Measurements from ENCODE around the gene ABR.
"Not testable (repeated sequence)": the region's sequence is repeated elsewhere in the genome, so short reads cannot be mapped to it uniquely, and the experiment has no call there.

The ABR gene

GRCh38 chr17:1201132-1201702, 21.4 kb upstream of the ABR start:
- no peak for DNase-seq

GRCh38 chr17:1199271-1199743, 19.5 kb upstream of the ABR start:
- DNase-seq: not testable (repeated sequence)

DNA sequence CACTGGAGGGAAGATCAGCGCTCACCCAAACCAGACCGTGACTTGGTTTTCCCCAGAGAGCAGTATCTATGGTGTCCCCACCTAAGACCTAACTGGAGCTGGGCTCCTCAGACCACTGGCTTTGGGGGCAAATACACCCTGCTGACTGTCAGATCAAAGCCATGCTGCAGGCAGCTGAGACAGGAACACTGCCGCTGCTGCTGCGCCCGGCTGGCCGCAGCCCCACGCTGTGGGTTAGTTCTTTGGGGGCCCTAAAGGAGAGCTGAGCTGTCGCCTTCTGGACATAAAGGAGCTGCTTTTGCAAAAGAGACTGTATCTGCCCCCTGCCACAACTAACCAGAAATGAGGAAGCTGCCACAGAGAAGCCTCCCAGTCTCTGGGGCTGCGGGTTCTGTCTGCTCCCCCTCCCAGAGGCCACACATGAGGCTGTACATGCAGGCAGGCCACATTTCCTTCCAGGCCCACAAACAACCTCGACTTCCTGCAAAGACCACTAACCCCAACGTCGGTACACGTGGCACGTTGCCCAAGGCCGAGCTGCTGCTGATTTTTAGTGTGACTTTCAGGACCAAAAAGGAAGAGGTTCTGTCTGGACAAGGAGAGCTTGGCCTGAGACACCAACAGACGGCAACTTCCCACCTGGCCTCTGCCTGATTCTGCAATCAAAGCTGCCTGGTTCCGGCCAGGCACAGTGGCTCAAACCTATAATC, 18.2 kb upstream of the ABR start:
- no peak for DNase-seq

GRCh38 chr17:1197379-1197778, 17.6 kb upstream of the ABR start:
- DNase-seq: no peak

DNA sequence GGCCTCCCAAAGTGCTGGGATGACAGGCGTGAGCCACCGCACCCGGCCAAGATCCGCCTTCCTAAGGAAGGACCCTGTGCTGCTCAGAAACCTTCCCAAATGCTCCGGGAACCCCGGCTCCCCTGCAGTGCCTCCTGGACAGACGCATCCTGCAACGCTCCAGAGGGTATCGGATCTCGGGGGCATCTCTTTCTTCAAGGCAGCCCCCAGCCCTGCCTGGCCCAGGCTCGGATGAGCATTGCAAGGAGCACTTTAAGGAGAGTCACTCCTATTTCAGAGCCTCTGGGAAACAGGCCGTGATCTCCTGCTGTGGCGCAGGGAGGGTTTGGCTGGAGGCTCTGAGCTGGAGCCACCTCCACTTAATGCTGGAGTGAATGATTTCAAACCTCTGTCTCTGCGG, 17.2 kb upstream of the ABR start:
- no peak for DNase-seq

DNA sequence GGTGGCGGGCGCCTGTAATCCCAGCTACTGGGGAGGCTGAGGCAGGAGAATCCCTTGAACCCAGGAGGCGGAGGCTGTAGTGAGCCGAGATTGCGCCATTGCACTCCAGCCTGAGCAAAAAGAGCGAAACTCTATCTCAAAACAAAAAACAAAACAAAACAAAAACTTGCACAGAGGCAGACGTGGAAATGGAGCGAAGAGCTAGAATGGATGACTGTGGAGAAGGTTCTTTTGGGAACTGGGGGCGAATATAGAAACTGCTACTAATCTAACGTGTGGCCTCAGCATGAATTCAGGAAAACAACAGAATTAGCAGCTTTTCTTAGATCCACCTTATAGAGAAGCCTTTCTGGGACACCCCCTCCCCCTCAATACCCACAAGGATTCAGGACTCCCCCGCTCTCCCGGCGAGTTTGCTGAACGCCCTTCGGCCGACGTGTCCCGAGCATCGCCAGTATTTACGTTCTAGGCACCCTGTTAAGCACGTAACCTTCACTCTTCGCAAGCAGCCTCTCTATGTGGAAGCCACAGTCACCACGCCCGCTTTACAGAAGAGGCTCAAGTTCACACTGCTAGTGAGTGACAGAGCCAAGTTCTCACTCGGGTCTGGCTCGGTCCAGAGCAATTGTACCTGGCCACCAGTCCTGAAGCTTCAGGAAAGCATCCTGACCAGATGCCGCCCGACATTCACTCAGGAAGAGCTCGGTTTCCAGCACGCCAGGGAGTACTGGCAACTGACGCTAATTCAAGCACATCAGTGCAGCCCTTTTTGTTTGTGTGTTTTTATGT, 13.3 kb upstream of the ABR start:
- no peak for DNase-seq

GRCh38 chr17:1190751-1191331, 11.1 kb upstream of the ABR start:
- no peak for DNase-seq

DNA sequence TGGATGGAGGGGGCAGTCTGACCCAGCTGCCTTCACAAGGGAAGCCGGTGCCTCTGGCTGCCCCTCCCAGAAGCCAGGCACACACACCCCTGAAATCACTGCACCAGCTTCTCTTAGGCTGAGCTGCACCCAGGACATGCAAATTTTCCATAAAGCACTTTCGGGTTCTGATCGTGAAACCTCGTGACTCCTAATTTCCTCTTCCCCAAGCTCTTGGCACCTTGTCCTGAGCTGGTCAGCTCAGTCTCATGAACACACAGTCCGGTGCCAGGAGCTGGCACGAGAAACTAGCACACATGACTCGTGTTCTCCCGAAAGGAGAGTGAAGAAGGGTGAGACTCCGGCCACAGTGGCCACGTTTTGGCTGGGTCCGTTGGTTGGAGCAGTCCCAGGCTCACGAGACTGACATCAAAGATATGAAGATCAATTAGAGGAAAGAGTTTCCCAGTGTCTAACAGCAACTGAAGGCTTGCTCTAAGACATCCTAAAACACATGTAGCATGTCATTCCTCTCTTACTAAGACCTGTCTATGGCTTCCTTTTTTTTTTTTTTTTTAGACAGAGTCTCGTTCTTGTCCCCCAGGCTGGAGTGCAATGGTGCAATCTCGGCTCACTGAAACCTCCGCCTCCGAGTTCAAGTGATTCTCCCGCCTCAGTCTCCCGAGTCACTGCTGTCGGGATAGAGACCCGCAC, 9.2 kb upstream of the ABR start:
- DNase-seq: no peak

DNA sequence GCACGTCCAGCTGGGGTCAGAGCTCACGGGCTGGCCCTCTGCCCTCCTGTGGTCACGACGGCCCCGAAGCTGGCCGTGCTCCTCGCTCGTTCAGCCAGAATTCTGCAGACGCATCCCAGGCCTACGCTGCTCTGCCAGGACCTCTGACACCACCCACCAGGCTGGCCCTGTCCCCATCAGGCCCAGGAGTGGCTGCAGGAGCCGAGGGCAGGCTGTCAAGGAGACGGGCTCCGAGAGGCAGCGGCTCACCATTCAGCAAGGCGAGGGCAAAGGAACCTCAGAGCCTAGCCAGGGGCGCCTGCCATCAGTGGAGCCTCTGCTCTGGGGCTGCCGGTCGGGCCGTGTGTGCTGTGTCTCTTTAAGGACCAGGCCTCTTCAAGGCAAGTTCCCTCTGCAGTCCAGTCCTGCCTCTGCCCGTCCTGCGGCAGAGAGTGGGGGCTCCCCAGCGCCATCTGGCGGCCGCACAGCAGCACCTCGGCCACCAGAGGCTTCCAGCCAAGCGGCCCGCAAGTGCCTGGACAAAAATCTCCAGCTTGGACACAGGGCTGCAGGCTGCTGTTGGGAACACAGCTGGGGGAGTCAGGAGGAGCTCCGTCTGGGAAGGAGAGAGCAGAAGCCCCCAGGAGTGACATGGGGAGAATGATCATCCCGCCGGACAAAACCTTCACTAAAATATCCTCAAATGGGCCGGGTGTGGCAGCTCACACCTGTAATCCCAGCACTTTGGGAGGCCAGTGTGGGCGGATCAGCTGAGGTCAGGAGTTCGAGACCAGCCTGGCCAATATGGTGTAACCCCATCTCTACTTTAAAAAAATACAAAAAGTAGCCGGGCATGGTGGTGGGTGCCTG, 7.4 kb upstream of the ABR start:
- DNase-seq: peak; percentile 63

- no peak for DNase-seq
Observed at GRCh38 chr17:1186214-1186820, 6.5 kb upstream of the ABR start.

DNA sequence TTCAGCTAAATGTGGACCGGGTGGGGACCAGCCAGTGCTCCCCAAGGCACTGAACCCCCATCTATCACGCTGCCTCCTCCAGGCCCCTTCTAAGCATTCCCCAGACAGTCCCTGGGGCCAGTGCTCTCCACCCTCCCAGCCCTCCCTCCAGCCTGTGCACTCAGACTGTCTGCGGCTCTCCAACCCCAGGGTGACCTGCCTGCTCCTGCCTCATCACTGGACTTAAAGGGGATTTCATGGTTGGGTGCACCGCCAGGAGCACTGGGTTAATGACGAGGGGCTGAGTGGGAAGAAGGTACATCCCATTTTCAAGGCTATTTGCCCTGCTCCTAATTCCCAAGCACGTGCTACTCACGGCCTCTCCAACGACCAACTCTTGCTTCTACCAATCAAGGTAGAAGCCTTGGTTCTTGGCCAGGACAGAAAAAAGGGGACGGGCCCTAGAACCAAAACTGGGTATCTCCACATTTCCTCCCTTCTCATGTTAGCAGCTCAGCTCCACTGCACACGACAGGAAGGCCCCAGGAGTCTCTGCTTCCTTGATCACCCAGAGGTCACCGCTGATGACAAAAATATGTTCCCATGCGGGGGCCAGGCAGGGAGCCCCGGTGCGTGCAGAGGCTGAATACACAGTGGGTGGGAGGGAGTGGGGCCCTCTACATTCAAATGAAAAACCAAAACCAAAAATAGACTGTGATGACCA, 3.5 kb upstream of the ABR start:
- no peak for DNase-seq

DNA sequence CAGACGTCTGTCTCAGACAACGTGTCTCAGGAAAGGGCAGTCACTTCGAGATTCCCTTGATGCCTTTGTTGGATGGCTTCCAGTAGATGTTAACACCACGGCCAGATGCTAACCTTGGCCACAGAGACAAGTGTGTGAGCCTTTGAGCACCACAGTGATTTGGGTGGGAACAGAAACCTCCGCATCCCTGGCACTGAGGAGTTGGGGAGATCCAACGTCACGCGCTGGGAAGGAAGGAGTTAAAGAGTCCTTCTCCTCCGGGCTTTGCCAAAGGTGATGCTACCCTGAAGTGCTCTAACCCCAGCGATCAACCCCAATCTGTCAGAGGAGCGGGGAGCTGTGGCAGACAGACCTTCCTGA, 3.0 kb upstream of the ABR start:
- DNase-seq: no peak

DNA sequence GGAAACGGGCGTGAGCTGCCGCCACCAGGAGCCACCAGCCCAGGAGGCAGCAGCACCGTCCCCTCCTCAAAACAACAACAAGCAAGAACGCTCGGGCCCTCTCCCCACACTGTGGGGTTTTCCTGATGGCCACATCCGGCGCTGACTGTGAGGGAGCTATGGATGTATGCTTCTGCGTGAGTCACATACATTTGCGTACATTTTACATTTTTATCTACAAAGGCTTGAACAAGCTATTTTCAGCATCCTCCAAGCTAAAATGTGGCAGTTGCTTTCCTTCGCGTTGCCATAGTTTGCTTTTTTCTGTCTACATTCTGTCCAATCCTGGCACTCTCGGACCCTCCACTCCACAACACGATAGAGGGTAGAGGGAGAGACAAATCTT, 2.0 kb upstream of the ABR start:
- no peak for DNase-seq

GRCh38 chr17:1180958-1181752, 1.4 kb upstream of the ABR start:
- DNase-seq: no peak

DNA sequence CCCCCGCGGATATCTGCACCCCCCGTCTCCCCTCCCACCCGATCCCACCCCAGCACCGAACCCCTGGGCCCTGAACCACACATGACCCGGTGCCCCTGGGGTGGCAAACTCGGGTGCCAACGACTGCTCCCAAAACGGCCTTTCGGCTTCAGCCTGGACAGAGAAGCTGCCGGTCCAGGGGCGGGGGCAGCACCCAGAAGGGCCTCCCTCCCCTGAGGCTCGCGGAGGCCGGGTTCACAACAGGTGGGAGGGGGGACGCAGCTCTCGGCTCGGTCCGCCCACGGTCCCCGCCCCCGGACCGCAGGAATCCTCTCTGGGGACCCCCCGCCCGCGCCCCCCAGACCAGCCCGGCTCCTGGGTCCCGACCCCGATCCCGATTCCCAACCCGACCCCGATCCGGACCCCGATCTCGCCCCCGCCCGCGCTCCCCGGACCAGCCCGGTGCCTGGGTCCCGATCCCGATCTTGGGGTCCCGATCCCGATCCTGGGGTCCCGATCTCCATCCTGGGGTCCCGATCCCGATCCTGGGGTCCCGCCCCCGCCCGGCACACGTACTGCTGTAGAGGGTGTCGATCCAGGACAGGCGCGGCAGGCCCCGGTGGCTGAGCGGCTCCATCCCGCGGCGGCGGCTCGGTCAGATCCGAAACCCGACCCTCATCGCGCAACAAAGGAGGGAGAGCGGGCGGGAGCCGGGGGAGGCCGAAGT, 516 bp downstream of the ABR start:
- no peak for DNase-seq

DNA sequence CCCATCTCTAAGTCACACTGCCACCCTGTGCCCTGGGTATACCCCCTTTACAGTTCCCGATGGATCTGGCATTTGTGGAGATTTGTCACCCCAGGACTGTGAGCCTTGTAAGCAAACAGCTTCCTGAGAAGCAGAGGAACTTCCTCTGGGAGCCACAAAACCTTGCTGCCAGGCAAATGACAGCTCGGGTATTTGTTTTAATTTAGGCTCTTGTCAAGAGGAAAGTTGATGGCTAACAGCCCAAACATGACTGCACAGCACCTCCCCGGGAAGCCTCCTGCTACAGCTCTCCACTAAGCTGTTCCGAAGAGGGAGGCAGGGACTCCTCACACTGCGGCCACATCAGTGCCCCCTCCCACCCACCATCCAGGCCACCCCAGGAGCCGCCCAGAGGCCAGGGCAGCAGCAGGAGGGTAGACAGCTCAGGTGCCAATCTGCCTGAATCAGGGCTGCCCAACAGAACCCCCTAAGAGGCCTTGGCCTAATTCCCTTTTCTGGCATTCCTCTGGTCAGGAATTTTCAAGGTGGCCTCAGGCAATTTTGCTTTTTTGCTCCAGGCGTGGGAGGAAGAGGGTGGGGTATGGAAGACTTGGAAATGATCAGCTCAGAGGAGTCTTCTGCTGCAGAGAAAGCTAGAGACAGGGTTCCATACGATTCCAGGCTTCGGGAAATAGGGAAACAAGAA, 2.6 kb downstream of the ABR start:
- no peak for DNase-seq

DNA sequence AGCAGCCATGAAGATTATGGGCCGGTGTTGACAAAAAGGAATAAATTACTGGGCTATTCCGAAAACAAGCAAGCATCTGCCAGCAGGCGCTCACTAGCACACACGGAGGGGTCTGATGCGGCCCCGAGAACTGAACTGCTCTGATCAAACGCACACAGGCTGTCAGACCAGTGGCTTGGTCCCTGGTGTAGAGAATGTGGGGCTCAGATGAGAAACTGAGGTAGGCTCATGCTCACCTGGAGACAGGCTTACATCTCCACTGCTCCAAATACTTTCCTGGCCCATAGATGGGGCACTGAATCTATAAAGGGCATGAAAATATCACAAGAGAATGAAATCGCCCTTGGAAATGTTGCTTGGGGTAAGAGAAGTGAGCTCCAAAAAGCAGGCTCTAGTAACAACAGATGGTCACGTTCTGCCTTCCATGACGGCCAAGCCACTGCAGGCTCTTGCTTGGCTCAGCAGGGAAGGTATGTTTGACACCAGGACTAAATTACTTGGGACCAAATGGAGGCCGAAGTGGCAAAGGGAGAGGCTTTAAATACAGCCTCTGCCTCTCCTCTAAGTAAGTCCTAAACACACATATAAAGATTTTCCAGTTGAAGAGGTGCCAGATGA, 5.4 kb downstream of the ABR start:
- no peak for DNase-seq

- no peak for DNase-seq
Observed at GRCh38 chr17:1173432-1174262, 6.1 kb downstream of the ABR start.

Data from activated T-cell treated with anti-CD3 and anti-CD28 coated beads for 4 hours (primary cell).